DMS 273 (cell line): Measurements from ENCODE around the gene ELMOD2.
"Not testable (repeated sequence)": the region's sequence is repeated elsewhere in the genome, so short reads cannot be mapped to it uniquely, and the experiment has no call there.

Experiments used
- DNase-seq: peaks from one replicate; lab custom pipeline; 2025; ENCODE audit not compliant: unreplicated experiment; lab: John Stamatoyannopoulos, UW

The ELMOD2 gene, protein sequence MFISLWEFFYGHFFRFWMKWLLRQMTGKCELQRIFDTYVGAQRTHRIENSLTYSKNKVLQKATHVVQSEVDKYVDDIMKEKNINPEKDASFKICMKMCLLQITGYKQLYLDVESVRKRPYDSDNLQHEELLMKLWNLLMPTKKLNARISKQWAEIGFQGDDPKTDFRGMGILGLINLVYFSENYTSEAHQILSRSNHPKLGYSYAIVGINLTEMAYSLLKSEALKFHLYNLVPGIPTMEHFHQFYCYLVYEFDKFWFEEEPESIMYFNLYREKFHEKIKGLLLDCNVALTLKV

DNA sequence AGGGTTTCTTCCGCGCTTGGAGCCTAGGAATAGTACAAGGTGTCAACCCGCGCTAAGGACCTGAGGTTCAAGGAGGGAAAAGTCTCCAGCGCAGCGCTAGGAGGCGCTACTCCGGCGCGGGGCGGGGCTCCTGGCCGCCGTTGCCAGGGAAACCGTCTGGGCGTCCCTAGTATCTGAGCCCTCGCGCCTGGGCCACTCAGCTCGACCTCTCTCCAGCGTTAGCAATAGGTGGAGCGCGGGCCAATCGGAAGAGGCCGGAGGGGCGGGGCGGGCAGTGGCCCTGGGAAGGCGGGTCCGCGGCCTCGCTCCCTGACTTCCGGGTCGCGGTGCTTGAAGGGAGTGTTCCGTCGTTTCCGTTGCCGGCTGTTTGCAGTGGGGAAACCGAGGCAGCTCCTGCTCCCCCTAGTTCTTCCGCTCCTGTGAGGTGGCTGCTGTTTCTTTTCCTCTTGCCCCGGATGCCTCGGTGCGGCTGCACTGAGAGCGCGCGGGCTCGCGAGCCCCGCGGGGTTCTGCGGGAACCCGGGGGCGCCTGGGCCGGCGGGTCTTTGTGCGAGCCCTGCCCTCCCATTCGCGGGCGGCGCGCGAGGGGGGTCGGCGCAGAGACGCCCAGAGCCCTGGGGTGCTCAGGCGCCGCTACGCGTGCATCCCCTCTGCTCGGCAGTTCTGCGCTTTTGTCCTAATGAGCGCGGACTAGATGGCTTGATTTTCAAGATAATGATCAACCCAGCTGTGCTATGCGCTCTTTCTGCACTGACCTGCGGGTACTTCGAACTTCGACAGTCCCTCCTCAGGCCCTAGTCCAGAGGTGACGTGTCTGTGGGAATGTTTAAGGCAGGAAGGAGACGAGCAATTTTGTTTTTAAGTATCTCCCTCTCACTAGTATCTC is at the start of gene ELMOD2:
Gene ELMOD2 (plus strand): TSS at position 312 of the 886 bp plus-strand sequence. CDS start 1,261 bp downstream, outside the sequence.
- peak; percentile 98 for DNase-seq

DNA sequence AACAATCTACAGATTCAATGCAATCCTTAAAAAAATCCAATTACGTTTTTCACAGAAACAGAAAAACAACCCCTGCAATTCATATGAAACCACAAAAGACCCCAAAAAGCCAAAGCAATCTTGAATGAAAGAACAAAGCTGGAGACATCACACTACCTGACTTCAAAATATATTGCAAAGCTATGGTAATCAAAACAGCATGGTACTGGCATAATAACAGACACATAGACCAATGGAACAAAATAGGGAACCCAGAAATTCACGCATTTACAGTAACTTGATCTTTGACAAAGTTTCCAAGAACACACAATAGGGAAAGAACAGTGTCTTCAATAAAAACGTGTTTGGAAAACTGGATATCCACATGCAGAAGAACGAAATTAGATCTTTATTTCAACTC is 40.5 kb upstream of the ELMOD2 start:
- DNase-seq, result no peak

DNA sequence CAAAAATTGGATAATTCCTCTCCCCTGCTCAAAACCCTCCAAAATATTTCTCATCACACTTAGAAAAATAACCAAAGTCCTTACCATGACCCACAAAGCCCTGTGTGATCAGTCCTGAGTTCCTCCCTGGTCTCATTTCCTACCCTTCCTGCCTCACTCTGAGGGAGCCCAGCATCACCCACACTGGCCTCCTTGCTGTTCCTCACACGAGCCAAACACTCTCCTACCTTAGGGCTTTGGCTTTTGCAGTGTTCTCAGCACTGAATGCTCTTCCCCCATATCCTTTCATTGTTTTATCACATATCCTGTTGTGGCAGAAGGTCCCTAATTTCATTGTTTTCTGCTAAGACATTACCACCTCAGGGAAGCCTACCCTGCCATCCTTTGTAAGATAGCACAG is 38.0 kb upstream of the ELMOD2 start:
- no peak for DNase-seq

DNA sequence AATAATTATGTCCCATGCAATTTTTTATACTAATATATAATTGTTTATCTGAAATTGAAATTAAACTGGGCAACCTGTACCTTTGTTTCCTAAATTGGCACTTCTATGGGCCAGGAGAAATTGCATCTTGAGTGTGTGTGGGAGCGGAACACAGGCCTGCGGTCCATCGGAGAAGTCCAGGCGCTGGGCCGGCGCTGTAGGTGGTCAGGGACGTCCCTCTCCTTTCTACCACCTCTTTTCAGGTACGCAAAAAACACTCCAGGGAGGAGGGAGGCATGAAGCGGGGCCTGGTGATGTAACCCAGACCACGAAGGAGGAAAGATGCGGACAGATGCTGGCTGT is 26.6 kb upstream of the ELMOD2 start:
- DNase-seq, result no peak

DNA sequence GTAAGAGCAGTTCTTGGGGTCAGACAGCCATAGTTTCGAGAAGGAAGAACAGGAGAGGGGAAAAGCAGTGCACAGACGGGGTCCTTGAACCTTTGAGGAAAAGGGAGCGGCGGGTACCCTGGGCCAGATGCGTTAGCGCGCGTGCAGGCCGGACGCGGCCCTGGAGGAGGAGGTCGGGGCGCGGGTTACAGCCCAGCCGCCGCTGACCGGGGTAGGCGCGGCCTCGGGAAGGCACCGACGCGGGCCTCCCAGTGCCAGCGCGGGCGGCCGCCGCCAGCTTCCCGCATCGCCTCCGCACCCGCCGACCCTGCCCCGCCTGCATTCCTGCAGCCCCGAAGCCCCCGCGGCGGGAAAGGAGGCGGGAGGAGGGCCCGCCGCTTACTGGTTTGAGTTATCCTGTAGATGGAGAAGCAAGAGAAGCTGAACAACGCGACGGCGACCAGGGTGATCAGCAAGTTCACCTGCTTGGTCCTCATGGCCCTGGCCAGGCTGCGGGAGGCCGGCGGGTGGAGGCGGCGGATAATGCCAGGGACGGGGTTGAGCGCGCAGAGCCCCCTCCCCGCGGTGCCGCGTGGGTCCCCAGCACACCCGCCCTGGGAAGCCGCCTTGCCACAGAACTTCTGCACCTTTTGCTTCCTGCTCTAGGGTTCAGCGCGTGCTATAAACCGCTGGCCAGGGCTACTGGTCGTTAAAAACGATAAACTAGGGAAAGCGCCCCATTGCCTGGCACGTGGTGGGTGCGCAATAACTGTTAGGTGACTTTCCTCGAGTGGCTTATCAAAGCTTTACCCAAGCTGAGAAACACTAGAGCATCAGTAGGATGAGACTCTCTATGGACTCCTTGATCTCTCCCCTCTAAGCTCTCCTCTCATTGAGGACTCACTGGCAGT is 26.0 kb upstream of the ELMOD2 start, which contains the start of gene MGAT4D:
Gene MGAT4D (minus strand): TSS at position 547 of the 890 bp plus-strand sequence. CDS start 71 bp downstream, at position 476.
- peak; percentile 39 for DNase-seq

DNA sequence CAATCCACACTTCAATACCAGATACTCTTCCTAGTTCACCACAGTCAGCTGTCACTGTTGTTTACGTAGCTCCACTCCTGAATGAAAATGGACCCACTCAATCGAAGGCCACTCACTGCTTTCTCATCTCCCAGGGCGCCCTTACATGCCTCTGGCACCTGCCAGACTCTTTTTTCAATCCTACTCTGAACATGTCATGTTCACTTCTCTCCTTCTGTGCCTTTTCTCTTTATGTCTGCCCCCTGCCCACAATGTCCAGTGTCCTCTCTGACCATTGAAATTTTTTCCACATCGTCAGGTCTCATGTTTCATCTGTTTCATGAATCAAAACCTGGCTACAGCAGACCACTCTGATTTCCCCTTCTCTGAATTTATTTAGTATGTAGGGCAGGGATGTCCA is 24.6 kb upstream of the ELMOD2 start:
- DNase-seq, result no peak

DNA sequence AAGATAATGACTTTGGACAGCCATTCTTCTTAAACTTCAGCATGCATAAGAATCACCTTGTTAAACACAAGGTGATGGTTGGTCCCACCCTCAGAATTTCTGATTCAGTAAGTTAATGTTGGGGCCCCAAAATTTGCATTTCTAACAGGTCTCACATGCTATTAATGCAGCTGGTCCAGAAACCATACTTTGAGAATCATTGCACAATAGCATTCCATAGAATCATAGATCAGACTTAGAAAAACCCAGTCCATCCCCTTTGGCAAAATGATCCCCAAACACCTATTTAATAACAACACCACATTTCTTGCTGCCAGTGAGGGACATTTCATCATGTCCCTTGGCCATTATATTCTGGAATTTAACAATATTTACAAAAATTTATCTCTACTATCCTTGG is 19.7 kb upstream of the ELMOD2 start:
- DNase-seq, result no peak

DNA sequence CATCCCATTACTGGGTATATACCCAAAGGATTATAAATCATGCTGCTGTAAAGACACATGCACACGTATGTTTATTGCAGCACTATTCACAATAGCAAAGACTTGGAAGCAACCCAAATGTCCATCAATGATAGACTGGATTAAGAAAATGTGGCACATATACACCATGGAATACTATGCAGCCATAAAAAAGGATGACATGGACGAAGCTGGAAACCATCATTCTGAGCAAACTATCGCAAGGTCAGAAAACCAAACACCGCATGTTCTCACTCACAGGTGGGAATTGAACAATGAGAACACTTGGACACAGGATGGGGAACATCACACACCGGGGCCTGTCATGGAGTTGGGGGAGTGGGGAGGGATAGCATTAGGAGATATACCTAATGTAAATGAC is 10.2 kb upstream of the ELMOD2 start:
- not testable (repeated sequence) for DNase-seq

DNA sequence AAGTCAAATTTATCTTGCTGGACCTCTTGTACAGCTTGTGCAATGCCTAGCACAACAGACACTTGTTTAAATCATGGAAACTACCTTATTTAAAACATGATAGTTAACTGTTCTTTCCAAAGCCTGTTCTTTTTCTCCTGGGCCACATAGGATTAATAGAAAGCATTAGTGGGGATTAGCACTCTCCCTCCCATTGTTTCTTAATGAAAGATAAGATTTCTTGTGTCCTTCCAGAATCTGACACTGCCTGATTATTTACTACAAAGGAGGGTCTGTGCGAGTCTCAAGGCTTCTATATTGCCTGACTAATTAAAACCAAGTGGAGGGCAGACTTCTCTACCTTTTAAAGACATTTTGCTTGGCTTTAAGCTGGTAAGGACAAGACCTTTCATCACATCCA is 8.5 kb upstream of the ELMOD2 start:
- DNase-seq, result no peak

DNA sequence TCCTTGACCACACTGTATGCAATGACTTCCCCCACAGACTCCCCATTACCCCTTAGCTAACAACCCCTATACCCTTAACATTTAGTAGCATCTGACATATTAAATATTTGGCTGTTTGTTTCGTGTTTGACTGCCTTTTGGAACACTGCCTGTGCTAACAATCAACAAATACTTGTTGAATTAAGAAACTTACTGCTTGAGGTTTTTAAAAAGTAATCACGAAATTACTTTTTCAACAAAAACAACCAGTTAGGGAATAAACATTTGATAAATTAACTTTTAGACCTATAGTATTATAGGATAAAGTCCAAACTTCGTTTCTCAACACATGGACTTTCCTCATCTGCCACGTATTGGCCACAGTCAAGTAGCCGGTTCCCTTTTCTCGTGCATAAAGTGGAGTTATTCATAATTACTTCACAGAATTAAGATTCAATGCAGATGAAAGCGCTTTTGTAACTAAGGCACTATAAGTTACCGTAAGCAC is 555 bp upstream of the ELMOD2 start:
- DNase-seq, result no peak

DNA sequence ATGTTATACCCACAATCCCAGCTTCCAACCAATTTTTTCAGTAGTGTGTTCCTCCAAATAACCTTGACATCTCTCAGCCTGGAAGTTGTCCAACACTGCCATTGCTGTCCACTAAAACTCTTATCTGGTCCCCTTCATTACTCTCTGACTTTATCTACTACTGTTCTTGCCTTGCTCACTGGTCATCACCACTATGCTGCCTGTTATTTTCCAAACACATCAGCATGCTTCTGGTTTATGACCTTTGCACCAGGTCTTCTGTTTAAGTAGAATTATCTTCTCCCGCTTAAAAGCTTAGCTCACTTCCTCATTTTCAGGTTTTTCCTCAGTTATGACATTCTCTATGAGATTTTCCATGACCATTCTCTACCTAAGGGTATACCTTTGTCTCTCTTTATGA is 5.5 kb downstream of the ELMOD2 start:
- no peak for DNase-seq

DNA sequence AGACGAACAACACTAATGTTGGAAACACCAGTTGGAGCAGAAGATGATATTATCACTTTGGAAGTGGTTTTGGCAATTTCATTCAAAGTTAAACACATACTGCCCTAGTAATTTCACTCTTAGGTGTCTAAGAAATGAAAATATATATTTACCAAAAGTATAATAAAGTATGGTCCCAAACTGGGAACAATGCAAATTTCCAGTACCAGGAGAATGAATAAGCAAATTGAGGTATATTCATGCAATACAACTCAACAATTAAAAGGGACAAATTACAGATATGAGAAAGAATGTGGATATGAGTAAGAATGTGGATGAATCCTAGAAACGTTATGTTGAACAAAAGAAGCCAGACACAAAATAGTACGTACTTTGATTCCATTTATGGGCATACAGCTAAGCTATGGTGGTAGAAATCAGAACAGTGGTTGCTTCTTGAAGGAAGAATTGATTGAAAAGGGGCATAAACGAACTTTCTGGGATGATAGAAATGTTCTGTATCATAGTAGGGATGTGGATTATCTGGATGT is 10.0 kb downstream of the ELMOD2 start:
- DNase-seq, result no peak

DNA sequence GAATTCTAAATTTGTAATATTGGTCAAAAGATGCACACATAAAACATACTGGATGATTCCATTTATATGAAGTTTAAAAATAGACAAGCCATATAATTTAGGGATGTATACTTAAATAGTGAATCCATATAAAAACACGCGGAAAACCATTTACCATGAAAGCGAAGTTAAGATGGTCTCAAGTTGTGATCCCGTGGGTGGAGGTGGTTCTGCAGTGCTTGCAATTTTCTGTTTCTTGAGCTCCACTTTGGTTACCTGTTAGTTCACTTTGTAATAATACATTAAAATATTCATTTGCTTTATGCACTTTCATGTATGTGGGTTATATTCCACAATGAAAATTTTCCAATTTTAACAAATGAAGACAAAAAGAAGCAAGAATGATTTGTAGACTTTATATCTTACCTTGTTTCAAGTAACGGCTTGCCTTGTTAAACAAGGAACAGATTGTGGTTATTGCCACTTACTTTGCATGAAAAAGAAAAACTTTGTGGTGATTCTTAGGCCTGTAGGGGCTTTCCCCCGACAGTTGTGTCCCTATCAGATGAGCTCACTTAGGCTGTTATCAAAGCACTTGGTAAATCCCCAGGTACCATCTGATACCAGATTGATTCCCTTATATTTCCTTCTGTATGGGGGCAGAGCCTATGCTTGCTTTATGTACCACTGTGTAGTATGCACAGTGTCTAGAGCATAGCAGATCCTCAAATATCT is 32.6 kb downstream of the ELMOD2 start:
- DNase-seq, result no peak

DNA sequence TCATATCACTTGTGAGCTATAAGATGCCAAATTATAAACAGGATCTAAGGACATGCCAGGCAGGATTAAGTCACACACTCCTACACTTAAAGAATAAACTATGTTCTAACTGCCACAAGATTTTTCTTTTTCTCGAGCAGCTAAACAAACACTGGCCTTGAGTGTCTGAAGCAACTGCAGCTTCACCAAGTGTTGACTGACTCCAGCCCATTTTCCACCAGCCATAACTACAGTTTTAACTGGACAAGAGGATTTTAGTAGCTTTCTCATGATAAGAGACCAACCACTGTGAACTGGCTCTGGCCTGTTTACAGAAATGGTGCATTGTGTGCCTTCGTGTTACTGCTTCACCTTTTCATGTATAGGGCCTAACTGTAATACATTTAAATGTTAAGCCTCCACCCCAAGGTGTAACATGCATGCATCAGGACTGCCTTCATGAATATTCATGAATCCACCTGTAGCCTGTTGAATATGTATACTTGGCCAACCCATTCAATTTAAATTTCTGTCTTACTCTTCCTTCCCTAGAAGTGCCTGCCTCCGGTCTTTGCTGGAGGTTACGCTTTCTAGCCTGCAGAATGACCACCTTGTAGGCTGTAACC is 34.0 kb downstream of the ELMOD2 start:
- no peak for DNase-seq

DNA sequence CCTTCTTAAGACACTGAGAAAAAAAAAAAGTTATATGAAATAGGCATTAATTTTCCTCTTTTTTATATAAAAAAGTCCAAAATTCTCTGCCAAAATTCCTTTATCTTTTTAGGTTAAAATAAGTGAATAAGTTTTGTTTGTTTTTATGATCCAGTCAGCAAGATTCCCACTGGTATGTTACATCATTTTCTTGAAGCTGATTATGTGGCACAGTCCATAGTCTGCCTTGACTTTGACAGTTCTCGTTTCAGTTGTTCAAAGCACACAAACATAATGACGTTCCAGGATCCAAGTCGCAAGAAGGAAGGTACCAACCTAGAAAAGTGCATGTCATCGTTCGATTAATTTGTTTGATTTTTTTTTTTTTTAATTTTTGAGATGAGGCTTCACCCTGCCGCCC is 35.7 kb downstream of the ELMOD2 start:
- DNase-seq, result no peak

DNA sequence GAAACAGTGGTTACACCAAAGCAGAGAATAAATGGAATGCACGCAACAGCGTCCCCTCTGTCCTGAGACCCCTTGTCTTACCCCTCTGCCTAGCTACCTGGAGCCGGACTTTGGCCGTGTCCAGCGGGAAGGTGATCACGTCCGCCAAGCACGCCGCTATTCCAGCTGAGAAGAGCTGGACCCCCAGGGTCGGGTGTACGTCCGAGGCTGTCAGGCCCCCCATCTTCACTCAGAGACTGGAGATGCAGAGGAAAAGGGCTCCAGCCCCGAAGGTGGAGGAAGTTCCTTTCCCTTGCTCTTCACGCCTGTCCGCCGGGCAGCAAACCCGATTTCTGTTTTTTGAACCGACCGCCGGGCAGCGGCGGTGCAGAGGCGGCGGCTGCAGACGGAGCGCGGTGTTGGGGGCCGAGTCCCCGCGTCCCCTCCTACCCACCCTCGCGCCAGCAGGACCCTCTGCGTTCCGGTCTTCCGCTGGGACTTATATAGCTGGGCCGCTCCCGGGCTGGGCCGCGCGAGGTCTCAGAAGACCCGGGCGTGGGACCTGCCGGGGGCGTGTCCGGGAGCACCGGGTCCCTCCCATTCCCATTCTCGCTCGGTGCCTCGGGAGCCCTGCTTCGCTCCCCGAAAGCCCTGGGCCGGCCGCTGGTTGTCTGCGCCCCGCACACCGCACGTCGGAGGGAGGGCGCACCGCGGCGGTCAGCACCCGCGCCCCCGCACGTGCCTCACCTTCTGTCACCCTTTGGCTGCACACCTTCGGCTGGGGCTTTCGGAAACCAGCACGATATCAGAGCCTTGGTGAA is 44.7 kb downstream of the ELMOD2 start, which contains the start of gene UCP1:
Gene UCP1 (minus strand): TSS at position 455 of the 800 bp plus-strand sequence. CDS start 232 bp downstream, at position 223.
- DNase-seq, result peak; percentile 66

DNA sequence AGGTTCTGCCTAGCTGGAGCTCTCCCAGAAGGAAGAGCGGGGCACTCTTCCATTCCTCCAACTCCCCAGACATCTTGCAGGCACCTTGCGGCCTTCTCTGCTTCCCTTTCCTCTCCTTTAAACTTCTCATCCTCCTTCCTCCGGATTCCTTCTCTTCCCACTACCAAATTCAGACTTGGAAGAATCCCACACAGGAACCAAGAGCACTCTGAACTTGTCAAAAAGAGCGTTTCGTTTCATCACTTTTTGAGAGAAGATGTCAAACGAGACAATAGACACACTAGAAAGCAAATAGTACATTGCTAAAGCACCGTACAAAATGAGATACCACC is 45.3 kb downstream of the ELMOD2 start:
- DNase-seq, result no peak

DNA sequence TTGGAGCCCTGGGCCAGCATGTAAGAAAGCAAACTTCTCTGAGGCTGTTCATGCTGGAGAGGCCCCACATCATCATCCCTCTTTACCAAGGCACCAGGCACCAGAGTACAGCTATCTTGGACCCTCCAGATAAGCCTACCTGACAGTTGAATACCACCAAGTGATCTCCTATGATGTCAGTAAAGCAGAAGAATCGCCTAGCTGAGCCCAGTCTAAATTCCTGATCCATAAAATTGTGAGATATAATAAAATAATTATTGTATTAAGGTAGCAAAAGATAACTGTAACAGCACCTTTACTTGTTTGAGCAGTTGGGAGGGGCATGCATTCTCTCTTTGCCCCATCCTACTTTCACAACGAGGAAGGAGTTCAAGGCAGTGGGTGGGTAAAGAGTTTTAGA is 47.7 kb downstream of the ELMOD2 start:
- no peak for DNase-seq

DNA sequence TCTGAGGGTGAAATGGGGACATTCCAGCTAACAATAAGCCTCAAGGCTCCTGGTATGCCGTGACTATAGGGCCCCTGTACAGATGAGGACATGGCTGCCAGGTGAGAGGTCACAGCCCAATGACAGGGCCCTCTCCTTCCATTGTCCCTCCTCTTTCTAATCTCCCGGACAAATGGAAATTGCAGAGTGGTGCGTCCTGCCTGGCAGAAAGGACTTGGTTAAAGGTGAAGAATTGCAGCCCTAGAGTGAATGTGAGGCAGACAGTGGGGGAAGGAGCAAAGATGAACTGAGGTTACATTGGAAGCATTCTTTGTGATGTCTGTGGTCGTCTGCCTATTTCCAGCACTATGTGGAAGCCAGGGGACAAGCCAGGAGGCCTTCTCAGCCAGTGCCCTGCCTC is 51.5 kb downstream of the ELMOD2 start:
- no peak for DNase-seq
